ENCODE data around the gene ZDHHC8.
A peak's percentile ranks its signal among the peaks of the same experiment; 100 is the strongest.

The ZDHHC8 gene

GRCh38 chr22:20180245-20180630, 48.6 kb downstream of the ZDHHC8 start:
- in situ Hi-C loops (cut with HindIII; ENCODE audit: low sequenced_read_pairs): no loop called here
- no peak overlapping the region for H3K4me3 ChIP-seq (ENCODE audit: low read depth, low read length)
- DNase-seq (ENCODE audit: low read depth): no peak
- peak; percentile 40 for TF ChIP-seq CTCF (IDR thresholded peaks at IDR 0.05; ENCODE audit: low read depth, low read length, missing control alignments)

- DNase-seq (ENCODE audit: low read depth): no peak
- no peak overlapping the region for H3K4me3 ChIP-seq (ENCODE audit: low read depth, low read length)
- in situ Hi-C loops (cut with HindIII; ENCODE audit: low sequenced_read_pairs): no loop called here
- no peak for TF ChIP-seq CTCF (IDR thresholded peaks at IDR 0.05; ENCODE audit: low read depth, low read length, missing control alignments)
Measured at GRCh38 chr22:20180640-20181039, 49.0 kb downstream of the ZDHHC8 start.

- no peak overlapping the region for H3K4me3 ChIP-seq (ENCODE audit: low read depth, low read length)
- no peak for TF ChIP-seq CTCF (IDR thresholded peaks at IDR 0.05; ENCODE audit: low read depth, low read length, missing control alignments)
- in situ Hi-C loops (cut with HindIII; ENCODE audit: low sequenced_read_pairs): no loop called here
- no peak for DNase-seq (ENCODE audit: low read depth)
Measured at GRCh38 chr22:20181194-20181883, 49.7 kb downstream of the ZDHHC8 start.

GRCh38 chr22:20181884-20182236, 50.3 kb downstream of the ZDHHC8 start:
- no peak overlapping the region for H3K4me3 ChIP-seq (ENCODE audit: low read depth, low read length)
- no peak for TF ChIP-seq CTCF (IDR thresholded peaks at IDR 0.05; ENCODE audit: low read depth, low read length, missing control alignments)
- in situ Hi-C loops (cut with HindIII; ENCODE audit: low sequenced_read_pairs): no loop called here
- no peak for DNase-seq (ENCODE audit: low read depth)

- TF ChIP-seq CTCF (IDR thresholded peaks at IDR 0.05; ENCODE audit: low read depth, low read length, missing control alignments): no peak
- in situ Hi-C loops (cut with HindIII; ENCODE audit: low sequenced_read_pairs): no loop called here
- DNase-seq (ENCODE audit: low read depth): no peak
- H3K4me3 ChIP-seq (ENCODE audit: low read depth, low read length): no peak overlapping the region
Measured at GRCh38 chr22:20182365-20182764, 50.8 kb downstream of the ZDHHC8 start.

- DNase-seq (ENCODE audit: low read depth): no peak
- in situ Hi-C loops (cut with HindIII; ENCODE audit: low sequenced_read_pairs): no loop called here
- no peak overlapping the region for H3K4me3 ChIP-seq (ENCODE audit: low read depth, low read length)
- TF ChIP-seq CTCF (IDR thresholded peaks at IDR 0.05; ENCODE audit: low read depth, low read length, missing control alignments): no peak
Measured at GRCh38 chr22:20183101-20183500, 51.5 kb downstream of the ZDHHC8 start.
